HUES64 (cell line): Measurements from ENCODE around the gene MRPL57.
"Not testable (repeated sequence)": the region's sequence is repeated elsewhere in the genome, so short reads cannot be mapped to it uniquely, and the experiment has no call there.

Experiments
- H3K27ac ChIP-seq: 2 replicates; pipeline ENCODE4 v1.7.0; 2013; ENCODE audit warnings: low read depth, low read length, inconsistent platforms
- H3K27me3 ChIP-seq: 2 replicates; pipeline ENCODE4 v1.6.1; 2013; ENCODE audit warnings: mild to moderate bottlenecking, low read length; ENCODE audit not compliant: insufficient read depth
- H3K36me3 ChIP-seq: 2 replicates; pipeline ENCODE4 v1.6.1; 2013; ENCODE audit warnings: mild to moderate bottlenecking, low read length; ENCODE audit not compliant: insufficient read depth
- H3K4me1 ChIP-seq: 2 replicates; pipeline ENCODE4 v1.6.1; 2013; ENCODE audit warnings: mild to moderate bottlenecking, low read length, moderate library complexity; ENCODE audit not compliant: insufficient read depth
- H3K4me3 ChIP-seq: 2 replicates; pipeline ENCODE4 v1.5.1; 2013; ENCODE audit warnings: mild to moderate bottlenecking, low read length, moderate library complexity
- H3K9ac ChIP-seq: 2 replicates; pipeline ENCODE4 v1.6.1; 2013; ENCODE audit warnings: mild to moderate bottlenecking, low read depth, low read length
- H3K9me3 ChIP-seq: 2 replicates; pipeline ENCODE4 v1.6.1; 2013; ENCODE audit warnings: low read depth, low read length; ENCODE audit not compliant: insufficient read depth
- WGBS: fragments of 150-250, 120-280 bp; methylation state at CpG from one replicate; pipeline ENCODE4 v1.1.7; 2013; ENCODE audit warnings: missing lambda C conversion rate; 5-methylcytosine and 5-hydroxymethylcytosine counted together

MRPL57 gene

GRCh38 chr13:21197606-21198225 lies 21.3 kb downstream of the MRPL57 start:
- WGBS: 97% methylated on average over 8 of the region's 9 CpGs
- H3K4me1 ChIP-seq, H3K27me3 ChIP-seq, H3K36me3 ChIP-seq, H3K9ac ChIP-seq, H3K4me3 ChIP-seq, H3K27ac ChIP-seq: not testable (repeated sequence)
- H3K9me3 ChIP-seq: peaks cover 24% of the 10 kb centered on the region

- WGBS: 96% methylated on average over 3 of the region's 4 CpGs
- peaks cover 24% of the 10 kb centered on the region for H3K9me3 ChIP-seq
- H3K4me1 ChIP-seq, H3K9ac ChIP-seq, H3K27me3 ChIP-seq, H3K36me3 ChIP-seq, H3K4me3 ChIP-seq, H3K27ac ChIP-seq: not testable (repeated sequence)
Observed at GRCh38 chr13:21198391-21198790, 21.9 kb downstream of the MRPL57 start.

DNA sequence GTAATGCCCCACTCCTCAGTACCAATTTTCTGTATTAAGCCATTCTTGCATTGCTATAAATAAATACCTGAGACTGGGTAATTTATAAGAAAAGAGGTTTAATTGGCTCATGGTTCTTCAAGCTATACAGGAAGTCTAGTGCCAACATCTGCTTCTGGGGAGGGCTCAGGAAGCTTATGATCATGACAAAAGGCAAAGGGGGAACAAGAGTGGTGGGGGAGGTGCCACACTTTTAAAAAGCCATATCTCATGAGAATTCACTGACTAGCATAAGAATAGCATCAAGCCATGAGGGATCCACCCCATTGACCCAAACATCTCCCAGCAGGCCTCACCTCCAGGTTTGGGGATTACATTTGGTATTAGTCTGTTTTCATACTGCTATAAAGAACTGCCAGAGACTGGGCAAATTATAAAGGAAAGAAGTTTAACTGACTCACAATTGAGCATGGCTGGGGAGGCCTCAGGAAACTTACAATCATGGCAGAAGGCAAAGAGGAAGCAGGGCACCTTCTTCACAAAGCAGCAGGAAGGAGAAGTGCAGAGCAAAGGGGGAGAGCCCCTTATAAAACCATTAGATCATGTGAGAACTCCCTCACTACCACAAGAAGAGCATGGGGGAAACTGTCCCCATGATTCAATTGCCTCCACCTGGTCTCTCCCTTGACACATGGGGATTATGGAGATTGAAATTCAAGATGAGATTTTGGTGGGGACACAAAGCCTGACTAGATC lies 25.2 kb downstream of the MRPL57 start:
- H3K4me3 ChIP-seq, H3K36me3 ChIP-seq, H3K27me3 ChIP-seq, H3K9ac ChIP-seq, H3K4me1 ChIP-seq, H3K27ac ChIP-seq: not testable (repeated sequence)
- H3K9me3 ChIP-seq: peaks cover 26% of the 10 kb centered on the region

- no peaks in the 10 kb centered on the region for H3K27me3 ChIP-seq
- no peaks in the 10 kb centered on the region for H3K36me3 ChIP-seq
- H3K9me3 ChIP-seq: peaks cover 26% of the 10 kb centered on the region
- no peak overlapping the region for H3K4me3 ChIP-seq
- H3K9ac ChIP-seq: no peak overlapping the region
- WGBS: 86% methylated on average over 3 of the region's 3 CpGs
- H3K4me1 ChIP-seq: no peaks in the 10 kb centered on the region
- no peak overlapping the region for H3K27ac ChIP-seq
Observed at GRCh38 chr13:21202767-21203531, 26.5 kb downstream of the MRPL57 start.

- Histone ChIP-seq H3K4me3 (no peak overlapping the region), H3K27ac (no peak overlapping the region), H3K9me3 (peaks cover 11% of the 10 kb centered on the region; the same call in 1 of the 2 replicates), H3K4me1 (no peaks in the 10 kb centered on the region), H3K27me3 (no peaks in the 10 kb centered on the region), H3K36me3 (no peaks in the 10 kb centered on the region), H3K9ac (no peak overlapping the region)
- WGBS: 89% methylated on average over 3 of the region's 3 CpGs
Observed at GRCh38 chr13:21208652-21209154, 32.2 kb downstream of the MRPL57 start.

- no peaks in the 10 kb centered on the region for H3K27me3 ChIP-seq
- no peak overlapping the region for H3K4me3 ChIP-seq
- peaks cover 8% of the 10 kb centered on the region; the same call in 1 of the 2 replicates for H3K9me3 ChIP-seq
- H3K9ac ChIP-seq: no peak overlapping the region
- WGBS: 87% methylated on average over 7 of the region's 7 CpGs
- no peaks in the 10 kb centered on the region for H3K4me1 ChIP-seq
- H3K27ac ChIP-seq: no peak overlapping the region
- H3K36me3 ChIP-seq: no peaks in the 10 kb centered on the region
Observed at GRCh38 chr13:21212138-21212775, 35.8 kb downstream of the MRPL57 start.

GRCh38 chr13:21215419-21215818 lies 39.0 kb downstream of the MRPL57 start:
- H3K27ac ChIP-seq, H3K9ac ChIP-seq, H3K36me3 ChIP-seq, H3K27me3 ChIP-seq, H3K4me3 ChIP-seq, H3K4me1 ChIP-seq, H3K9me3 ChIP-seq: not testable (repeated sequence)
- WGBS: 97% methylated on average over 6 of the region's 6 CpGs

GRCh38 chr13:21216332-21216731 lies 39.9 kb downstream of the MRPL57 start:
- 57% methylated on average over 13 of the region's 13 CpGs for whole genome bisulfite sequencing
- no peak overlapping the region for H3K4me3 ChIP-seq
- no peaks in the 10 kb centered on the region for H3K27me3 ChIP-seq

DNA sequence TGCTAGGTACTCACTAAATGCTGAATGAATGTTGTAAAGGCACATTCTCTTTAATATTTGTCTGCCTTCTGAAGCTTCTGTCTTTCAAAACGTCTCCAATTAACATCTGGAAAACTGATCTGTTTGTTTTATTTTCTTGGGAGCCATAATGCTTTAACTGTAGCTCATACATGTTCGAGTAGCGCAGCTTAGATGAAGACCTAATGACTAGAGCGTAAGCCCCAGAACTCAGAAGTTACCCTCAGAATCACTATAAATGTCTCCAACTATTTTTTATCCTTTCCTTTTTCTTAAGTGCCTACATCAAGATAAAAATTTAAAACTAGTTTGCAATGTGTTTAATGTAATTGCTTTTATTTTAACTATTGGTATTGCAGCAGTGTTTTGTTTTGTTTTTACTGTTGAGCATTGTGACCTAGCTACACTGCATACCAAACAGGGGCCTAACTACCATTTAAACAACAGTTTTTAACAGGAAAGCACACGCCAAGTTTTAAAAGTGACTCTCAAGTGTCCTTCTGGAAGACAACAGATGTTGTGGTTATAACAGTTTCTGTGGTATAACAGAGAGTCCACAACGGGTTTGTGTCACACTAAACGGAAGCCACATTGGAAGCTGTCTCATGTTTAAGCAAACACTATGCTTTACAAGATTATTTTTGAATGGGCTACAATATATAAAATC lies 42.0 kb downstream of the MRPL57 start:
- Histone ChIP-seq H3K4me1 (no peaks in the 10 kb centered on the region), H3K4me3 (no peak overlapping the region), H3K9me3 (0 out of 2 replicates have a peak, but pooled peaks cover 3% of the 10 kb centered on the region), H3K9ac (no peak overlapping the region), H3K36me3 (no peaks in the 10 kb centered on the region), H3K27me3 (no peaks in the 10 kb centered on the region), H3K27ac (no peak overlapping the region)
- WGBS: 88% methylated on average over 7 of the region's 7 CpGs

More at GRCh38 chr13:21216332-21216731, 39.9 kb downstream of the MRPL57 start:
- no peaks in the 10 kb centered on the region for H3K4me1 ChIP-seq
- H3K9ac ChIP-seq: no peak overlapping the region
- no peak overlapping the region for H3K27ac ChIP-seq
- no peaks in the 10 kb centered on the region for H3K36me3 ChIP-seq
- H3K9me3 ChIP-seq: peaks cover 9% of the 10 kb centered on the region; the same call in 1 of the 2 replicates

DNA sequence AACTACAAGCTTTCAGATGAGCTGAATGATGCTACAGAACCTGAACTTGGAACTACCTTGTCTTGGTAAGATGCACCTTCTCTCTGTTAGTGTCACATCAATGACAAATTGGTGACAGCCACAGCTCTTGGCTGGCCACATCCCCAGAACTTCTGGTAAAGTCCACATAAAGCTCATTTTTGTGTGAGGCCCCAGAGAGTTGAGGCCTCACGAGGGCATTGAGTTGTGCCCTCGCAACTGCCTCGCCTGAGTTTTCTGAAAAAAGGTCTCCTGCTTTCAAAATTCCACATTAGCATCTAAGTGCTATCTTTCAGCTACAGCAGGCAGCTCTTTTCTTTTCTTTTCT lies 42.6 kb downstream of the MRPL57 start:
- H3K4me1 ChIP-seq: no peaks in the 10 kb centered on the region
- no peak overlapping the region for H3K4me3 ChIP-seq
- no peaks in the 10 kb centered on the region for H3K36me3 ChIP-seq
- 86% methylated on average over 3 of the region's 3 CpGs for WGBS
- H3K9ac ChIP-seq: no peak overlapping the region
- H3K27me3 ChIP-seq: no peaks in the 10 kb centered on the region
- 0 out of 2 replicates have a peak, but pooled peaks cover 3% of the 10 kb centered on the region for H3K9me3 ChIP-seq
- no peak overlapping the region for H3K27ac ChIP-seq
